ENCODE data around the gene LRPAP1.
"Not testable (repeated sequence)": the region's sequence is repeated elsewhere in the genome, so short reads cannot be mapped to it uniquely, and the experiment has no call there.

Gene LRPAP1

GRCh38 chr4:3531879-3532750 is at the start of gene LRPAP1:
TSS of gene LRPAP1 (minus strand) at chr4:3532422. CDS start at chr4:3532412, 10 bp downstream.
- peak; percentile 65 for DNase-seq

DNA sequence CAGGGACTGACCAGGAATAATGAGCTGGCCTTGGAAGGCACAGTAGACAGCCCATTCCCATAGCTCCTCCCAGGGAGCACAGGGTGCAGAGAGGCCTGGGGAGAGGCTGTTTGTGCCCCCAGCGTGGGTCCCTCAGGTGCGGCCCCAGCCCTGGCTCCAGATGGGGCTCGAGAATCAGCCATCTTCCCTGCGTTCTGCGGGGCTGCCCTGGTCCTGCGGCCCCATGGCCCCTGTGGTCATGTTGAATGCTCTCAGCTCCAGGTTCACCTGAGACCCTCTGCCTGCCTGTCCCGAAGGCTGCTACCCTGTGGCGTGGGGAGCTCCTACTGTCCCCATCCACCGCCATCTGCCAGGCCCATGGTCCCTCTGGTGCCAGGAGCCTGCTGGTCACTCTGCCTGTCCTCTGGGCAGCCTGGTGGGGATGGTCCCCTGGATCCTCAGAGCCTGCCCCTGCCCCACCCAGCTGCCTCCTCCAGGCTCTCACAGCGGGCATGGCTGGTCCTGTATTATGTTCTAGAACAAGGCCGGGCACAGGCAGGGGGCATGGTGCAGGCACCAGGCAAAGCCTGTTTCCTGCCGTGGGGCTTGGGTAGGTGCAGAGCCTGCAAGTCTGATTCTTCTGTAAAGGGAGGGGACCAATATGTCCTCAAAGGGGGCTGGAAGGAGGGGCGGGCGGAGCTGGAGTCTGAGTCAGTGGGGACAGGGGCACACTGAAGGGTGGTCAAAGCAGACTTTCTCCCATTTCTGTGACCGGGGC is 49.3 kb upstream of the LRPAP1 start:
- DNase-seq: not testable (repeated sequence)

DNA sequence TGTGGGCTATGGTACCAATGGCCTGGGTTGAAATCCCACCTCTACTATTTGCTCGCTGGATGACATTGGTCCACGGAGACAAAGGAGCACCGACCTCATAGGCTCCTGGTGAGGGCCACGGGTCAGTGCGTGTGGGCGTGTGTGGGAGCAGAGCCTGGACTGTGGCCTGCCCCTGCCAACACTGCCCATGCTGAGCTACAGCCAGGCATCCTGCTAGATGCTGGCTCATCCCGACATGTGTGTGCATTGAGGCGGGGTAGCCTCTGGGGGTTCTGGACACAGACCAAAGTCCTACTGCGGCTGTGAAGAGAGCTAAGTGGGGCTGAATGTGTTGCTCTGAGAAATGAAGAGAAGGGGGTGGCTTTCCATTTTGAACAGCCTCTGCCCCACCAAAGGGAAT is 48.6 kb upstream of the LRPAP1 start:
- not testable (repeated sequence) for DNase-seq

DNA sequence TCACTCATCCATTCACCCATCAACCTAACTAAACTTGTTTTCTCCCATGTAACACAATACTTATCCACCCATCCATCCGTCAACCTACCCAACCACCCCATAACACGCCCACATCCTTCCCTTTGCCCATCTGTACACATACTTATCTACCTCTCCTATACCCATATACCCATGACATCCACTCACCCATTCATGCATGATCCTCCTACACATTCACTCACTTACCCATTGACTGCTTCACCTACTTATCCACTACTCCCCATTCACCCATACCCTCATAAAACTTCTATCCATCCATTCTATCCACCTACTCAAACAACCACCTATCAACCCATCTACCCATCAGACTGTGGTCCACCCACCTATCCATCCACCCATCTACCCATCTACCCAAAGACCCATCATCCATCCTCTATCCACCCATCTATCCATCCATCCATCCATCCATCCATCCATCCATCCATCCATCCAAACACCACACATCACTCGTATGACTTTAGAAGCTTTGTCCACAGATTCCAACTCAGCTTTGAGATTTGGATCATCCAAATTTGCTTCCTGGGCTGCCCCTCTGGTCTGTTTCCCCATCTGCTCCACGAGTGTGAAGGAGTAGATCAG is 46.4 kb upstream of the LRPAP1 start:
- not testable (repeated sequence) for DNase-seq

GRCh38 chr4:3578052-3578451 is 45.8 kb upstream of the LRPAP1 start:
- not testable (repeated sequence) for DNase-seq

GRCh38 chr4:3577208-3577892 is 45.1 kb upstream of the LRPAP1 start:
- not testable (repeated sequence) for DNase-seq

DNA sequence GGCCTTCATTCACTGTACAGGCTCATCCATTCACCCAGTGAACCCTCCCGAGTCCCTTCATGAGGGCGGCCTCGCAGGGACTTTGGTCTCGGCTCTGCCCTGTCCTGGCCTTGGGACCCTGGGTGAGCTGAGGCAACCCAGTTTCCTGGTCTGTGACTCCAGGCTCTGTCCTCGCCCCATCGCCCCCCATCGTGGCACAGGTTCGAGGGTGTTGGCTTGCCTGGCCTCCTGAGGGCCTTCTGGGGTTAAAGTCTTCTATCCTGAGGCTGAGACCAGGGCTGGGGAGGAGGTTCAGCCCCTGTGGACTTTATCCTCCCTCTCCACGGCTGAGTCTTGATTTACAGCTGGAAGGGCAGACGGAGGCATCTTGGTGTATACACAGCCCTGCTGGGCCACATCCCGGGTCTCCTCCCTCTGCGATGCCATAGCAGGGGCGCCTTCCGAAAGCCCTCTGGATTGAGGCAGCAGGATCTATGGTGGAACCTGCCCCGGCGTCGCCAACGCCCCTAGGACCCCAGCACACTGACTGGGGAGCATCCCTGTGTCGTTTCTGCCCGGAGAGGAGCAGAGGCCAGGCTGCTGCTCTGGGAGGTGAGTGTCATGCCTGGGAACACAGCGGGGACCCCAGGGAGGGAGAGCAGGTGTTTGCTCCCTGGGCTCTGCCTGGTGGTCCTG is 44.4 kb upstream of the LRPAP1 start:
- DNase-seq: not testable (repeated sequence)

- DNase-seq: not testable (repeated sequence)
Measured at GRCh38 chr4:3575426-3576369, 43.5 kb upstream of the LRPAP1 start.

DNA sequence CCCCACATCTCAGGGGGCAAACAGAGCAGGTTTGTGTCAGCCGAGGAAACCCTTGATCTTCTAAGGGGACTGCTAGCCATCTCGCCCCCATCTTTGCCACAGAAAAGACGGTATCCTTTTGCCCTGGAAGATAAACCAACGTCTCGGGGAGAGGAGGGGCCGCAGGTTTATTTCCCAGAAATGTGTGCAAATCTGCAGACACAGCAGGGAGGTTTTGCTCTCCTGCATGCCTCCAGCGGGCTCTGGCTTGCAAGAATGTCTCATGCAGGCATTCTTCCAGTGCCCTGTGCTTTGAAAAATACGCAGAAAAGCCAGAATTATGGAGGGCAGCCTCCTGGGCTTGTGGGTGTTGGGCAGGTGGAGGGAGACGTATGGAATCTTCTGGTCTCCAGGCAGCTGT is 42.6 kb upstream of the LRPAP1 start:
- not testable (repeated sequence) for DNase-seq

GRCh38 chr4:3574346-3574745 is 42.1 kb upstream of the LRPAP1 start:
- DNase-seq: not testable (repeated sequence)

- DNase-seq: no peak
Measured at GRCh38 chr4:3573131-3573530, 40.9 kb upstream of the LRPAP1 start.

DNA sequence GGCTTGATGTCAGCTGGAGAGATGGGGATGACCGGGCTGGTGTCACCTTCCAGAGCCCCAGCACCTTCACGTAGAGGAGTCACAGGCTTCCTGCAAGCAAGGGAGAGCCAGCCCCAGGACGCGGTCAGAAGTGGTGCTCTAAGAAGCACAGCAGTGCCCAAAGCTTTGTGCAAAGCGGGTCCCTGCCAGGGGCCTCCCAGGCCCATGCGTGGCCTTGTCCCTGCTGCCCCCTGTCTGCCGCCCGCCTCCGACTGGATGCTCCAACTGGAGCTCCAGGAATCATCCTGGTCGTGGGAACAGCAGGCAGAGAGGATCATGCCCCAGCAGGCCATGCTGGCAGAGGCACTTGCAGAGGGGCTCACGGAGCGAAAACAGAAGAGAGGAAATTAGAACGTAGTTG is 40.1 kb upstream of the LRPAP1 start:
- no peak for DNase-seq

- no peak for DNase-seq
Measured at GRCh38 chr4:3571921-3572320, 39.7 kb upstream of the LRPAP1 start.

DNA sequence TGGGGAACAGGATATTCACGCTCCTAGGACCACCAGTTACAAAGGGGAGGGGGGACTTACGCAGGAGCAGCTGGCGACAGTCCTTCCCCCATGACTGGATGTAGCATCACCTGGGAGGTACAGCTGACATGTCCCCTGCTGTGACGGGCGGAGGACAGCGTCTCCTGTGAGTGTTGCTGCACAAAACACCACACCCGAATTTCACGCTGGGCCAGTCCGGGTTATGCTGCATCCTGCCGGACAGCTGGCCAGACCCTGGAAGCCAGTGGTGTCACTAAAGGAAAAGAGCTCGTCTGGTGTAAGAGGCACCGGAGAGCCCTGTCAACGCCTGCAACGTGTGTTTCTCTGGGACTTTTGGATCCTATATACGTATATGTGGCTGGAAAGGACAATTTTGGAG is 38.7 kb upstream of the LRPAP1 start:
- DNase-seq: not testable (repeated sequence)

DNA sequence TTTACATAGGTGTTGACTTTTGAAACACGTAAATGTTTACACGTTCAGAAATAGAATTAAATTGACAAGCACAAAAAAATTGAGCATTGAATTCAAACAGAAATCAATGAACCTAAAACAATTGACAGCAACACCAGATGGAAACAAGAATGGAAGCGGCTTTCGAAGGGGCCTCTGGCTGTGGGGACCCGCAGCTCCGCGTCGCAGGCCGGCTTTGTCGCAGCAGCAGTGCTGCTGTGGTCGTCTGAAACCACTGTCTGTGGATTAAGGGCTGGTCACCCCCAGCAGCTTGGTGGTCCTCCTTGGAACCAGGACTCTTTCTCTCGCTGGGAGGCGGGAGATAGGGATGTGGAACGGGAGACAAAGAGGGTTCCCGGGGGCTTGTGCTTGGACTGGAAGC is 37.4 kb upstream of the LRPAP1 start:
- not testable (repeated sequence) for DNase-seq

- not testable (repeated sequence) for DNase-seq
Measured at GRCh38 chr4:3566701-3567100, 34.5 kb upstream of the LRPAP1 start.

DNA sequence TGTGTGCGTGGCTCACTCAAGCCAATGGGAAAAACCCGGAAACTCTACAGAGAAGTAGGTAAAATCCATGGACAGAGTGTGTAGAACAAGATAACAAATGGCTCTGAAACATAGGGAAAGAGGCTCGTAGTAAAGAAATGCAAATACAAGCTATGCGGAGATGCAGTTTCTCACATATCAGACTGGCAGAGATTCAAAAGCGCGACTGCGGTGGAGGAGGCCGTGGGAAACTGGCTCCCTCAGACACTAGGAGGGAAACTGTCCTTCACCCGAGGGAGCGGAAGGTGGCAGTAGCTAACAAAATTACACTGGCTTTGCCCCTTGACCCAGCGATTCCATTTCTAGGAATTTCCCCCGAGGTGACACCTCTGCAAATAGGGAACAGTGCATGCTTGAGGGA is 34.1 kb upstream of the LRPAP1 start:
- DNase-seq: not testable (repeated sequence)

DNA sequence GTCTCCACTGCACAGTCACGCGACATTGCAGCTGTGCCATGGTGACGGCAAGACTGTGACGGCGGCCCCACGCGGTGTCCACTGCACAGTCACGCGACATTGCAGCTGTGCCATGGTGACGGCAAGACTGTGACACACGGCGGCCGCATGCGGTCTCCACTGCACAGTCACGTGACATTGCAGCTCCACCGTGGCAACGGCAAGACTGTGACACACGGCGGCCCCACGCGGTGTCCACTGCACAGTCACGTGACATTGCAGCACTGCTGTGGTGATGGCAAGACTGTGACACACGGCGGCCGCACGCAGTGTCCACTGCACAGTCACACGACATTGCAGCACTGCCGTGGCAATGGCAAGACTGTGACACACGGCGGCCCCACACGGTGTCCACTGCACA is 32.7 kb upstream of the LRPAP1 start:
- not testable (repeated sequence) for DNase-seq

DNA sequence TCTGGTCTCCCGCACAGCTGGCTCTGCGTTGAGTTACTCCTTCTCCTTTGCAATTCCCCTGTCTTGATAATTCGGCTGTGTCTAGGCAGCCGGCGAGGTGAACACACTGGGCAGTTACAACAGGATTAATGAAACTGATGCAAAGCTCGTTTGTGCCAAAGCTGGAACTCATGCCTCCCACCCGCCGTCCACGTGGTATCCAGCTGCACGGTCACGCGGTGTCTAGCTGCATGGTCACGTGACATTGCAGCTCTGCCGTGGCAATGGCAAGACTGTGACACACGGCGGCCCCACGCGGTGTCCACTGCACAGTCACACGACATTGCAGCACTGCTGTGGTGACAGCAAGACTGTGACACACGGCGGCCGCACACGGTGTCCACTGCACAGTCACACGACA is 31.2 kb upstream of the LRPAP1 start:
- no peak for DNase-seq

DNA sequence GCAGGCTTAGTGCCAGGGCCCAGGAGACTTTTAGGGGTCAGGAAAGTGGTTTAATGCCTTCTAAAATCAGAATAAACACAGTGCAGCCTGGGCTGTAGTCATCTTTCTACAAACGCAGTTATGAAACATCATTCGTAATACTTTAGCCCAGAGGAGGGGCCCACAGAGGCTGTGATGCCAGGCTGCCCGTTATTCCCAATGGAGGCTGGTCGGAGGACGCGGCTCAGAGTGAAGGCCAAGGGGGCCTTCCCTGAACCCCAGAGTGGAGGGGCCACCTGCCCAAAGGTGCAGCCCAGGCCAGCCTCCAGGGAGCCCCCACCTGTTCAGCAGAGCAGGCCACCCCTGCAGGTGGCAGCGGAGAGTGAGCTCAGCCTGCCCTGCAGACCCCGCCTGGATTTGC is 29.9 kb upstream of the LRPAP1 start:
- not testable (repeated sequence) for DNase-seq

DNA sequence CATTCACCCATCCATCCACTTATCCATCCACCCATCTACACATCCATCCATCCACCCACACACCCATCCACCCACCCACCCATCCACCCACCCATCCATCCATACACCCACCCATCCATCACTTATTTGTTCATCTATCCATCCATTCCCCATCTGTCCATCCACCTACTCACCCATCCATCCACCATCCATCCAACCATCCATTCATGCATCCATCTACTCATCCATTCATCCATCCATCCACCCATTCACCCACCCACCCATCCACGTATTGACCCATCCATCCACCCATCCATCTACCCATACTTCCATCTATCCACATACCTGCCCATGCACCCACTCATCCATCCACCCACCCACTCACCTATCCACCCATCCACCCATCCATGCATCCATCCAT is 28.2 kb upstream of the LRPAP1 start:
- not testable (repeated sequence) for DNase-seq

All from NCI-H1436 (cell line).